Posterior vena cava (tissue), 2 donors: ENCODE results near the gene HSPB2. TPM values are rescaled to one million over a fixed set of nuclear protein-coding genes. Genes with fewer than 3 reads are reported as not detected.

Experiments
- DNase-seq: peaks from one replicate; pipeline ENCODE4 v3.0.0-alpha.2; 2020; ENCODE audit warnings: low spot score
- intact Hi-C, 2 donors: fragments of 100-400 bp; cut with DNase I; formaldehyde crosslinking; loops; one replicate each; pipeline versions ENCODE4 v1.14.1 to v1.14.2; 2022 to 2023
- total RNA-seq, 2 donors: library from RNA; stranded (reverse); fragmentation: NEBNext Ultra II Directional; extraction: Animal tissue kit (Norgen Biotek cat#: 25700); gene quantifications; one replicate each; pipeline ENCODE4 v1.2.1, GENCODE V29; 2021
- donor health status: DM: yes; HTN: yes; CAD: no.
- donor health status: DM: yes; HTN: yes; CAD: no.

HSPB2 gene
- total RNA-seq, 2 donors from 2014 or later = 11.6 to 16.5 TPM

GRCh38 chr11:111957663-111958444 is 45.3 kb downstream of the HSPB2 start:
- intact Hi-C loops = no loop called here
- DNase-seq = no peak

- intact Hi-C loops = no loop called here
- DNase-seq = no peak
Observed at GRCh38 chr11:111960916-111961315, 48.4 kb downstream of the HSPB2 start.

- intact Hi-C loops = no loop called here
- no peak for DNase-seq
Observed at GRCh38 chr11:111961389-111962300, 49.1 kb downstream of the HSPB2 start.

Other genes starting within 250 kb of the HSPB2 start
- gene PPP2R1B, start 146.3 kb upstream of the HSPB2 start, total RNA-seq = 10 to 100 TPM; 16.7 to 22.5 TPM
- 10 to 100 TPM; 21.8 to 23.8 TPM for gene ALG9, start 41.2 kb upstream of the HSPB2 start, total RNA-seq
- 1 to 10 TPM; 1.3 to 1.8 TPM for gene FDXACB1, start 33.6 kb upstream of the HSPB2 start, total RNA-seq
- gene CFAP68, start 33.2 kb upstream of the HSPB2 start, total RNA-seq = 1 to 10 TPM; 9.0 to 9.2 TPM
- 100 to 1,000 TPM; 527 to 713 TPM for gene CRYAB, start 964 bp upstream of the HSPB2 start, total RNA-seq
- gene C11orf52, start 6.2 kb downstream of the HSPB2 start, total RNA-seq = 1 to 10 TPM; 1.6 to 1.7 TPM
- 10 to 100 TPM; 40.5 to 44.5 TPM for gene DIXDC1, start 24.6 kb downstream of the HSPB2 start, total RNA-seq
- 10 to 100 TPM; 22.8 to 25.5 TPM for gene DLAT, start 112.7 kb downstream of the HSPB2 start, total RNA-seq
- gene PIH1D2, start 161.3 kb downstream of the HSPB2 start, total RNA-seq = 1 to 10 TPM in 1 of 2 donors, under 1 TPM in 1; 0.86 to 1.7 TPM
- gene NKAPD1, start 161.6 kb downstream of the HSPB2 start, total RNA-seq = 10 to 100 TPM; 14.0 to 15.0 TPM
- gene TIMM8B, start 174.0 kb downstream of the HSPB2 start, total RNA-seq = 10 to 100 TPM; 53.8 to 64.6 TPM
- gene SDHD, start 174.1 kb downstream of the HSPB2 start, total RNA-seq = 10 to 100 TPM; 70.5 to 84.5 TPM